Gastrocnemius medialis (tissue), 4 donors: ENCODE results near the gene FLNB. TPM values are rescaled to one million over a fixed set of nuclear protein-coding genes. Genes with fewer than 3 reads are reported as not detected.

ENCODE experiments used
- ATAC-seq, 2 donors: fragments of 150-250 bp; one replicate each; pipeline ENCODE4 v1.9.1; 2016
- DNase-seq, 2 donors: peaks; one replicate each; pipeline ENCODE4 v3.0.0-alpha.2; 2019
- H3K27ac ChIP-seq, 4 donors: fragments of 200-600 bp; sonication (generic); 1 replicate in 1 of 4; 2 replicates in 3 of 4; pipeline ENCODE4 v1.5.1; 2016 to 2018; ENCODE audit warnings: mild to moderate bottlenecking in 2 of 4, moderate library complexity in 1 of 4
- H3K27me3 ChIP-seq, 3 donors: fragments of 200-600 bp; sonication (generic) in 2 of 3; 1 replicate in 1 of 3; 2 replicates in 2 of 3; pipeline versions ENCODE4 v1.5.1 to v1.6.0; 2016 to 2019; ENCODE audit warnings: mild to moderate bottlenecking in 1 of 3, moderate library complexity in 1 of 3
- H3K36me3 ChIP-seq, 2 donors: fragments of 200-600 bp; sonication (generic) in 1 of 2; one replicate each; pipeline ENCODE4 v1.5.1; 2017 to 2018
- H3K4me1 ChIP-seq, 2 donors: fragments of 200-600 bp; sonication (generic) in 1 of 2; one replicate each; pipeline ENCODE4 v1.5.1; 2016 to 2017; ENCODE audit warnings: mild to moderate bottlenecking in 2 of 2
- H3K4me3 ChIP-seq, 4 donors: fragments of 200-600 bp; sonication (generic) in 3 of 4; 1 replicate in 1 of 4; 2 replicates in 3 of 4; pipeline ENCODE4 v1.5.1; 2016 to 2019; ENCODE audit warnings: mild to moderate bottlenecking in 2 of 4
- H3K9me3 ChIP-seq, 3 donors: fragments of 200-600 bp; sonication (generic) in 2 of 3; 1 replicate in 1 of 3; 2 replicates in 2 of 3; pipeline ENCODE4 v1.5.1; 2016 to 2019
- CTCF ChIP-seq, 5 experiments: fragments of 450-650 bp in 3 of 5; fragments of 200-600 bp in 2 of 5; sonication (generic) in 2 of 5; IDR thresholded peaks in 4 of 5; conservative IDR thresholded peaks in 1 of 5; 1 replicate in 4 of 5; 2 replicates in 1 of 5; pipeline ENCODE4 v1.5.1; 2016 to 2019; ENCODE audit warnings: antibody characterized with exemption in 5 of 5, mild to moderate bottlenecking in 3 of 5, moderate library complexity in 3 of 5
- POLR2A ChIP-seq, 2 donors: fragments of 450-650 bp; IDR thresholded peaks; one replicate each; pipeline ENCODE4 v1.6.1; 2017; ENCODE audit warnings: antibody characterized with exemption in 2 of 2, mild to moderate bottlenecking in 2 of 2, moderate library complexity in 2 of 2
- in situ Hi-C, 4 donors: fragments of 200-750 bp; cut with MboI; loops; one replicate each; pipeline versions ENCODE4 v1.15.0 to v1.8.0; 2017; ENCODE audit warnings: low sequenced_read_pairs in 4 of 4
- intact Hi-C: fragments of 100-400 bp; cut with DNase I; formaldehyde crosslinking; loops from one replicate; pipeline ENCODE4 v1.15.1; 2023; ENCODE audit warnings: low total_unique reads
- total RNA-seq, 4 donors: library from RNA; depleted of rRNA; stranded (reverse); fragments of >200 nt; gene quantifications; one replicate each; pipeline versions ENCODE4 v1.1.0 to v1.2.3, GENCODE V29; 2016

The FLNB gene
- total RNA-seq, 4 donors from 2014 or later = 10.9 to 21.5 (median 12.0) TPM

GRCh38 chr3:58058361-58059263, 50.4 kb downstream of the FLNB start:
- H3K36me3 ChIP-seq = no peaks in the 10 kb centered on the region
- intact Hi-C loops = no loop called here
- DNase-seq (no peak), ATAC-seq (no peak)
- TF ChIP-seq POLR2A (IDR thresholded peaks at IDR 0.05) (no peak), CTCF (IDR thresholded peaks at IDR 0.05 in 4 of 5, conservative IDR thresholded peaks at IDR 0.05 in 1 of 5) (no peak)
- H3K27ac ChIP-seq = peak overlapping the region in 1 of 4 donors; percentile 51
- no peaks in the 10 kb centered on the region for H3K9me3 ChIP-seq
- H3K27me3 ChIP-seq = no peaks in the 10 kb centered on the region
- H3K4me3 ChIP-seq = no peak overlapping the region
- in situ Hi-C loops = no loop called here
- peaks cover 0 to 9% of the 10 kb centered on the region in 2 donors for H3K4me1 ChIP-seq

- Histone ChIP-seq H3K9me3 (no peaks in the 10 kb centered on the region), H3K4me3 (no peak overlapping the region), H3K27me3 (no peaks in the 10 kb centered on the region), H3K27ac (peak overlapping the region in 3 of 4 donors; percentile 6 to 51 (median 12)), H3K36me3 (no peaks in the 10 kb centered on the region), H3K4me1 (peaks cover 0 to 9% of the 10 kb centered on the region in 2 donors)
- DNase-seq (no peak), ATAC-seq (peak; percentile 34 to 64)
- intact Hi-C loops = no loop called here
- no peak for TF ChIP-seq POLR2A (IDR thresholded peaks at IDR 0.05)
- TF ChIP-seq CTCF (IDR thresholded peaks at IDR 0.05 in 4 of 5, conservative IDR thresholded peaks at IDR 0.05 in 1 of 5) = no peak
- in situ Hi-C loops = no loop called here
These were observed 51.4 kb downstream of the FLNB start for GRCh38 chr3:58059349-58060321.

GRCh38 chr3:58062472-58062871, 54.2 kb downstream of the FLNB start:
- DNase-seq (no peak), ATAC-seq (peak; percentile 13 to 27)
- in situ Hi-C loops = no loop called here
- intact Hi-C loops = no loop called here
- TF ChIP-seq CTCF (IDR thresholded peaks at IDR 0.05 in 4 of 5, conservative IDR thresholded peaks at IDR 0.05 in 1 of 5) (no peak), POLR2A (IDR thresholded peaks at IDR 0.05) (no peak)
- Histone ChIP-seq H3K9me3 (no peaks in the 10 kb centered on the region), H3K36me3 (no peaks in the 10 kb centered on the region), H3K4me1 (peaks cover 0 to 9% of the 10 kb centered on the region in 2 donors), H3K27ac (peak overlapping the region in 1 of 4 donors; percentile 11), H3K27me3 (no peaks in the 10 kb centered on the region), H3K4me3 (no peak overlapping the region)

GRCh38 chr3:58063022-58063815, 55.0 kb downstream of the FLNB start:
- H3K36me3 ChIP-seq = no peaks in the 10 kb centered on the region
- no peaks in the 10 kb centered on the region for H3K9me3 ChIP-seq
- peak overlapping the region in 1 of 4 donors; percentile 11 for H3K27ac ChIP-seq
- H3K4me3 ChIP-seq = no peak overlapping the region
- in situ Hi-C loops = no loop called here
- TF ChIP-seq POLR2A (IDR thresholded peaks at IDR 0.05) (no peak), CTCF (IDR thresholded peaks at IDR 0.05 in 4 of 5, conservative IDR thresholded peaks at IDR 0.05 in 1 of 5) (no peak)
- peak in 1 of 2 donors; percentile 28 for DNase-seq
- no peak for ATAC-seq
- H3K27me3 ChIP-seq = no peaks in the 10 kb centered on the region
- peaks cover 0 to 9% of the 10 kb centered on the region in 2 donors for H3K4me1 ChIP-seq
- intact Hi-C loops = no loop called here
